HepG2 (cell line): ENCODE measurements around the gene UTP20. TPM values are rescaled to one million over a fixed set of nuclear protein-coding genes. Genes with fewer than 3 reads are reported as not detected.

Experiments
- BCL3 ChIP-seq: sonication (generic); formaldehyde crosslinking; IDR thresholded peaks from 2 replicates; pipeline ENCODE4 v1.5.1; 2020; ENCODE audit warnings: mild to moderate bottlenecking, missing genetic modification reagents, moderate library complexity
- CREBL2 ChIP-seq: sonication (generic); formaldehyde crosslinking; IDR thresholded peaks from 2 replicates; pipeline ENCODE4 v1.8.1; 2023; ENCODE audit warnings: missing genetic modification reagents, mild to moderate bottlenecking, borderline replicate concordance
- ERF ChIP-seq: IDR thresholded peaks from 2 replicates; pipeline ENCODE4 v1.6.1; 2018; ENCODE audit warnings: missing biosample characterization, missing genetic modification reagents
- FOXK1 ChIP-seq: sonication (generic); formaldehyde crosslinking; IDR thresholded peaks from 2 replicates; pipeline ENCODE4 v1.4.0; 2020; ENCODE audit warnings: low read depth, missing genetic modification reagents, borderline replicate concordance
- HBP1 ChIP-seq: IDR thresholded peaks from 2 replicates; pipeline ENCODE4 v1.6.1; 2016; ENCODE audit warnings: low read depth, control low read depth
- KDM2A ChIP-seq: sonication (generic); formaldehyde crosslinking; IDR thresholded peaks from 2 replicates; pipeline ENCODE4 v1.4.0; 2020; ENCODE audit warnings: low read depth, missing genetic modification reagents, borderline replicate concordance
- MLLT10 ChIP-seq: sonication (generic); formaldehyde crosslinking; IDR thresholded peaks from 2 replicates; pipeline ENCODE4 v1.4.0; 2020; ENCODE audit warnings: missing genetic modification reagents
- MTF1 ChIP-seq: sonication (generic); formaldehyde crosslinking; IDR thresholded peaks from 2 replicates; pipeline ENCODE4 v1.5.0; 2020; ENCODE audit warnings: missing genetic modification reagents
- NAIF1 ChIP-seq: sonication (generic); formaldehyde crosslinking; IDR thresholded peaks from 2 replicates; pipeline ENCODE4 v1.5.0; 2020; ENCODE audit warnings: mild to moderate bottlenecking, missing genetic modification reagents, borderline replicate concordance
- NCOA5 ChIP-seq: sonication (generic); formaldehyde crosslinking; IDR thresholded peaks from 2 replicates; pipeline ENCODE4 v1.4.0; 2020; ENCODE audit warnings: missing genetic modification reagents
- NRL ChIP-seq: sonication (generic); formaldehyde crosslinking; IDR thresholded peaks from 2 replicates; pipeline ENCODE4 v1.5.0; 2020; ENCODE audit warnings: missing genetic modification reagents, mild to moderate bottlenecking, moderate library complexity, borderline replicate concordance
- THAP11 ChIP-seq: IDR thresholded peaks from 2 replicates; pipeline ENCODE4 v1.6.1; 2016; ENCODE audit warnings: missing biosample characterization, missing genetic modification reagents
- ZNF224 ChIP-seq: sonication (generic); formaldehyde crosslinking; IDR thresholded peaks from 2 replicates; pipeline ENCODE4 v1.5.0; 2020; ENCODE audit warnings: mild to moderate bottlenecking, missing genetic modification reagents
- ZNF230 ChIP-seq: sonication (generic); formaldehyde crosslinking; IDR thresholded peaks from 2 replicates; pipeline ENCODE4 v1.4.0; 2020; ENCODE audit warnings: mild to moderate bottlenecking, missing genetic modification reagents
- ZNF232 ChIP-seq: sonication (generic); formaldehyde crosslinking; IDR thresholded peaks from 2 replicates; pipeline ENCODE4 v1.4.0; 2020; ENCODE audit warnings: missing genetic modification reagents, borderline replicate concordance
- ZNF34 ChIP-seq: sonication (generic); formaldehyde crosslinking; IDR thresholded peaks from 2 replicates; pipeline ENCODE4 v1.4.0; 2020; ENCODE audit warnings: mild to moderate bottlenecking, missing genetic modification reagents, borderline replicate concordance
- ZNF503 ChIP-seq: sonication (generic); formaldehyde crosslinking; IDR thresholded peaks from 2 replicates; pipeline ENCODE4 v1.4.0; 2020; ENCODE audit warnings: missing genetic modification reagents
- ZNF563 ChIP-seq: sonication (generic); formaldehyde crosslinking; IDR thresholded peaks from 2 replicates; pipeline ENCODE4 v1.8.0; 2022; ENCODE audit warnings: mild to moderate bottlenecking, moderate library complexity, missing genetic modification reagents
- ZNF724P ChIP-seq: sonication (generic); formaldehyde crosslinking; IDR thresholded peaks from 2 replicates; pipeline ENCODE4 v1.8.0; 2022; ENCODE audit warnings: missing genetic modification reagents, borderline replicate concordance
- ZSCAN22 ChIP-seq: sonication (generic); formaldehyde crosslinking; IDR thresholded peaks from 2 replicates; pipeline ENCODE4 v1.4.0; 2020; ENCODE audit warnings: mild to moderate bottlenecking, missing genetic modification reagents
- polyA plus RNA-seq, 8 experiments: library from polyadenylated mRNA; depleted of rRNA in 3 of 8; stranded (reverse) in 7 of 8; unstranded in 1 of 8; fragments of >200 nt; fragmentation: Illumina TruSeq in 4 of 8; extraction: Trizol in 4 of 8; gene quantifications; 2 replicates each; pipeline versions ENCODE4 v1.2.1 to v1.2.3, GENCODE V29; 2011 to 2016; ENCODE audit warnings: low read depth in 4 of 8, missing spikeins in 1 of 8, mixed read lengths in 1 of 8; ENCODE audit not compliant: insufficient read depth in 1 of 8
- total RNA-seq, 5 experiments: library from RNA; depleted of rRNA; stranded (reverse); fragments of >200 nt; fragmentation: Illumina TruSeq; extraction: Trizol; gene quantifications; 2 replicates each; pipeline ENCODE4 v1.2.3, GENCODE V29; 2016; ENCODE audit warnings: low read depth in 1 of 5
- TF ChIP-seq, protein P1 (sequence below): sonication (generic); formaldehyde crosslinking; conservative IDR thresholded peaks from 2 replicates; pipeline ENCODE4 v1.4.0; 2020; ENCODE audit warnings: missing genetic modification reagents
- TF ChIP-seq, protein P2 (sequence below): sonication (generic); formaldehyde crosslinking; IDR thresholded peaks from 2 replicates; pipeline ENCODE4 v1.4.0; 2020; ENCODE audit warnings: missing genetic modification reagents

The UTP20 gene
- total and polyA plus RNA-seq, 2 of the 13 experiments (the other 11 are each of a cell fraction or from before 2014, with no cell fraction given) = 9.0 to 38.5 TPM

- 0 out of 2 replicates have a peak, but pooled peaks have one; percentile 53 for TF ChIP-seq HBP1 (CRISPR knock-in tag)
- TF ChIP-seq FOXK1 = peak; percentile 71; the same call in 1 of the 2 replicates
- TF ChIP-seq ERF (CRISPR knock-in tag) = no peak; the same call in 1 of the 2 replicates
- TF ChIP-seq ZSCAN22 (CRISPR knock-in tag) = no peak
- TF ChIP-seq KDM2A (CRISPR knock-in tag) = peak; percentile 78; the same call in 1 of the 2 replicates
- TF ChIP-seq ZNF563 (CRISPR knock-in tag) = no peak
- peak; percentile 75; the same call in 1 of the 2 replicates for TF ChIP-seq NRL (CRISPR knock-in tag)
- TF ChIP-seq, protein P1, sequence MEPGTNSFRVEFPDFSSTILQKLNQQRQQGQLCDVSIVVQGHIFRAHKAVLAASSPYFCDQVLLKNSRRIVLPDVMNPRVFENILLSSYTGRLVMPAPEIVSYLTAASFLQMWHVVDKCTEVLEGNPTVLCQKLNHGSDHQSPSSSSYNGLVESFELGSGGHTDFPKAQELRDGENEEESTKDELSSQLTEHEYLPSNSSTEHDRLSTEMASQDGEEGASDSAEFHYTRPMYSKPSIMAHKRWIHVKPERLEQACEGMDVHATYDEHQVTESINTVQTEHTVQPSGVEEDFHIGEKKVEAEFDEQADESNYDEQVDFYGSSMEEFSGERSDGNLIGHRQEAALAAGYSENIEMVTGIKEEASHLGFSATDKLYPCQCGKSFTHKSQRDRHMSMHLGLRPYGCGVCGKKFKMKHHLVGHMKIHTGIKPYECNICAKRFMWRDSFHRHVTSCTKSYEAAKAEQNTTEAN (CRISPR knock-in tag) = no peak
- TF ChIP-seq ZNF232 (CRISPR knock-in tag) = no peak; the same call in 1 of the 2 replicates
- TF ChIP-seq, protein P2, sequence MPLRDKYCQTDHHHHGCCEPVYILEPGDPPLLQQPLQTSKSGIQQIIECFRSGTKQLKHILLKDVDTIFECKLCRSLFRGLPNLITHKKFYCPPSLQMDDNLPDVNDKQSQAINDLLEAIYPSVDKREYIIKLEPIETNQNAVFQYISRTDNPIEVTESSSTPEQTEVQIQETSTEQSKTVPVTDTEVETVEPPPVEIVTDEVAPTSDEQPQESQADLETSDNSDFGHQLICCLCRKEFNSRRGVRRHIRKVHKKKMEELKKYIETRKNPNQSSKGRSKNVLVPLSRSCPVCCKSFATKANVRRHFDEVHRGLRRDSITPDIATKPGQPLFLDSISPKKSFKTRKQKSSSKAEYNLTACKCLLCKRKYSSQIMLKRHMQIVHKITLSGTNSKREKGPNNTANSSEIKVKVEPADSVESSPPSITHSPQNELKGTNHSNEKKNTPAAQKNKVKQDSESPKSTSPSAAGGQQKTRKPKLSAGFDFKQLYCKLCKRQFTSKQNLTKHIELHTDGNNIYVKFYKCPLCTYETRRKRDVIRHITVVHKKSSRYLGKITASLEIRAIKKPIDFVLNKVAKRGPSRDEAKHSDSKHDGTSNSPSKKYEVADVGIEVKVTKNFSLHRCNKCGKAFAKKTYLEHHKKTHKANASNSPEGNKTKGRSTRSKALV (CRISPR knock-in tag) = 0 out of 2 replicates have a peak, but pooled peaks have one; percentile 51
- 0 out of 2 replicates have a peak, but pooled peaks have one; percentile 48 for TF ChIP-seq BCL3 (CRISPR knock-in tag)
- 0 out of 2 replicates have a peak, but pooled peaks have one; percentile 64 for TF ChIP-seq ZNF230 (CRISPR knock-in tag)
- TF ChIP-seq ZNF724P = 0 out of 2 replicates have a peak, but pooled peaks have one; percentile 48
- no peak for TF ChIP-seq NAIF1 (CRISPR knock-in tag)
- peak; percentile 40; the same call in 1 of the 2 replicates for TF ChIP-seq ZNF503 (CRISPR knock-in tag)
- TF ChIP-seq MTF1 (CRISPR knock-in tag) = no peak
- peak; percentile 76 for TF ChIP-seq THAP11 (CRISPR knock-in tag)
- peak; percentile 87 for TF ChIP-seq CREBL2 (CRISPR knock-in tag)
- no peak; the same call in 1 of the 2 replicates for TF ChIP-seq ZNF34 (CRISPR knock-in tag)
- TF ChIP-seq NCOA5 (CRISPR knock-in tag) = peak; percentile 87; the same call in 1 of the 2 replicates
- TF ChIP-seq ZNF224 (CRISPR knock-in tag) = no peak
- no peak for TF ChIP-seq MLLT10 (CRISPR knock-in tag)
These were observed at the start of gene UTP20 (continued) for GRCh38 chr12:101280006-101280505.
